Measurements from ENCODE around the gene OTOA.
A peak's percentile ranks its signal among the peaks of the same experiment; 100 is the strongest.
"Not testable (repeated sequence)": the region's sequence is repeated elsewhere in the genome, so short reads cannot be mapped to it uniquely, and the experiment has no call there.

OTOA gene

GRCh38 chr16:21646091-21646490 is 17.7 kb upstream of the OTOA start:
- Histone ChIP-seq H3K4me2 (ENCODE audit: low read length) (no peak overlapping the region), H3K9me3 (ENCODE audit: control insufficient read depth, low read length) (no peaks in the 10 kb centered on the region), H3K27me3 (ENCODE audit: control insufficient read depth, insufficient read depth, low read length) (no peaks in the 10 kb centered on the region), H3K36me3 (ENCODE audit: control insufficient read depth, insufficient read depth, low read length) (no peaks in the 10 kb centered on the region), H3K27ac (peak overlapping the region; percentile 9), H2AFZ (no peak overlapping the region), H3K4me3 (ENCODE audit: low read depth, low read length) (no peak overlapping the region), H3K9ac (no peak overlapping the region), H3K4me1 (no peaks in the 10 kb centered on the region), H3K79me2 (peaks cover 15% of the 10 kb centered on the region)
- TF ChIP-seq CTCF (IDR thresholded peaks at IDR 0.05): no peak

DNA sequence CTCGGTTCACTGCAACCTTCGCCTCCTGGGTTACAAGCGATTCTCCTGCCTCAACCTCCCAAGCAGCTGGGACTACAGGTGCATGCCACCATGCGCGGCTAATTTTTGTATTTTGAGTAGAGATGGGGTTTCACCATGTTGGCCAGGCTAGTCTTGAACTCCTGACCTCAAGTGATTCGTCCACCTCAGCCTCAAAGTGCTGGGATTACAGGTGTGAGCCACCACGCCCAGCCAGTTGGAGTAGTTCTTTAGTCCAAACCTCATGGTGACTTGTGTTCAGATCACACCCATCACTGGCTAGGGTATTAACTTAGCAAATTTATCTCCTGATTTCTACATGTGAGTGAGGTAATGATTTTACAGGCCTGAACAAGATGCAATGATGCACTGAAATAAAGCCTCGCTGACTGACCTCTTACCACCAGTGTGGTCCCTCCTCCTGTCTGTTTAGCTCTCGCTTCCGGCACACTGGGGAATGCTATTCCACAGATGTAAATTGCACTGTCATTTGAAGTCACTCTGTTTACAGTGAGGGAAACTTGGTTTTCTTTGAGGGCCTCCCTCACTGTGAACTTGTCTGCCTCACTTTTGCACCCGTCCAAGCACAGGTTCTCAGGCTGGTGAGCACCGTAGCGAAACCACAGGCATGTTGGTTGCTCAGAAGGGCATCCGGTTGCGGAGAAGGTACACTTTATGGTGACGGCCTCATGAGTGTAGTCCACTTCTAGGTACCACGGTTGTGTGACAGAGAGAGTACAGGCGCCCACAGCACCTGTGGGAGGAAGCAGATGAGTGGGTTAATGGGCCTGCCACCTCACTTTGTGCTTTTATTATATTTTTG is 16.8 kb upstream of the OTOA start:
- TF ChIP-seq CTCF (IDR thresholded peaks at IDR 0.05): no peak
- no peak overlapping the region for H3K27ac ChIP-seq
- no peaks in the 10 kb centered on the region for H3K9me3 ChIP-seq (ENCODE audit: control insufficient read depth, low read length)
- H3K27me3 ChIP-seq (ENCODE audit: control insufficient read depth, insufficient read depth, low read length): no peaks in the 10 kb centered on the region
- no peak overlapping the region for H3K4me3 ChIP-seq (ENCODE audit: low read depth, low read length)
- H3K36me3 ChIP-seq (ENCODE audit: control insufficient read depth, insufficient read depth, low read length): no peaks in the 10 kb centered on the region
- no peak overlapping the region for H2AFZ ChIP-seq
- H3K4me1 ChIP-seq: no peaks in the 10 kb centered on the region
- H3K79me2 ChIP-seq: peaks cover 18% of the 10 kb centered on the region
- H3K4me2 ChIP-seq (ENCODE audit: low read length): no peak overlapping the region
- no peak overlapping the region for H3K9ac ChIP-seq

DNA sequence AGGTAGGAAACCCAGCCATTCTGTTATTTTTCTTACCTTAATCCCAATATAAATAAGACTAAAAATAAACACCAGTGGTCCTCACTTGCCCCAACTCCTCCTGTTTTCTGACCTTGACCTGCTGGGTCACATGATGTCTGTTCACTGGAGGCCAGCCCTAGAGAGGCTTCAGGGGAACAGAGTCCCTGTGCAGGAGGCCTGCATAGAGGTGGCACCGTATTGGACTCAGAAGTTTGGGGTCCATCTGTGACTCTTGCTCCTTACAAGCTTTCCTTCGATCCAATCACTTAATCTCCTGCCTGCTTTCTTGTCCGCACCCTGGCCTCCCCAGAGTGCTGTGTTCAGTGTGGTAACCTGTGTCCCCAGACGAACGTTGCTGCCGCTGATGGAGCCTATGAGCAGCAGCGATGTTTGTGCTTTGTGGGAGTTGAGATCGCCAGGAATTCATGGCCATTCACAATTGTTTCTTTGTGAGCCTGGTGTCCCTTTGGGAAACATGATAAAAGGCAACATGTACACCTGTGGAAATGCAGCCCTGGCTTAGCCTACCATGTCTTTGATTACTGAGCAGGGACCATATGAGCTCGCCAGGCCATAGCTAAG is 16.1 kb upstream of the OTOA start:
- Histone ChIP-seq H3K79me2 (peaks cover 21% of the 10 kb centered on the region), H3K4me1 (no peaks in the 10 kb centered on the region), H3K9ac (no peak overlapping the region), H3K4me2 (ENCODE audit: low read length) (no peak overlapping the region), H3K27ac (no peak overlapping the region), H3K27me3 (ENCODE audit: control insufficient read depth, insufficient read depth, low read length) (no peaks in the 10 kb centered on the region), H3K4me3 (ENCODE audit: low read depth, low read length) (no peak overlapping the region), H3K9me3 (ENCODE audit: control insufficient read depth, low read length) (no peaks in the 10 kb centered on the region), H2AFZ (no peak overlapping the region), H3K36me3 (ENCODE audit: control insufficient read depth, insufficient read depth, low read length) (no peaks in the 10 kb centered on the region)
- no peak for TF ChIP-seq CTCF (IDR thresholded peaks at IDR 0.05)

GRCh38 chr16:21649826-21650406 is 13.9 kb upstream of the OTOA start:
- H3K9ac ChIP-seq; H3K4me3 ChIP-seq (ENCODE audit: low read depth, low read length); H2AFZ ChIP-seq; H3K4me2 ChIP-seq (ENCODE audit: low read length); H3K27me3 ChIP-seq (ENCODE audit: control insufficient read depth, insufficient read depth, low read length); H3K9me3 ChIP-seq (ENCODE audit: control insufficient read depth, low read length); H3K36me3 ChIP-seq (ENCODE audit: control insufficient read depth, insufficient read depth, low read length); H3K27ac ChIP-seq; H3K4me1 ChIP-seq: not testable (repeated sequence)
- peaks cover 19% of the 10 kb centered on the region for H3K79me2 ChIP-seq

GRCh38 chr16:21650521-21650920 is 13.2 kb upstream of the OTOA start:
- Histone ChIP-seq H2AFZ (no peak overlapping the region), H3K4me3 (ENCODE audit: low read depth, low read length) (no peak overlapping the region), H3K9me3 (ENCODE audit: control insufficient read depth, low read length) (no peaks in the 10 kb centered on the region), H3K9ac (no peak overlapping the region), H3K4me2 (ENCODE audit: low read length) (no peak overlapping the region), H3K79me2 (peaks cover 19% of the 10 kb centered on the region), H3K27ac (no peak overlapping the region), H3K27me3 (ENCODE audit: control insufficient read depth, insufficient read depth, low read length) (no peaks in the 10 kb centered on the region), H3K36me3 (ENCODE audit: control insufficient read depth, insufficient read depth, low read length) (no peaks in the 10 kb centered on the region), H3K4me1 (no peaks in the 10 kb centered on the region)
- TF ChIP-seq CTCF (IDR thresholded peaks at IDR 0.05): no peak

Measured in parathyroid adenoma (tissue), 2 donors.